Fibroblast of skin of right biceps (primary cell): ENCODE measurements around the gene PIK3CB.
"Not testable (repeated sequence)": the region's sequence is repeated elsewhere in the genome, so short reads cannot be mapped to it uniquely, and the experiment has no call there.

Experiments
- DNase-seq: peaks from one replicate; pipeline ENCODE4 v3.0.0-alpha.2; 2013

PIK3CB gene

GRCh38 chr3:138846262-138846791, 11.6 kb upstream of the PIK3CB start:
- DNase-seq: no peak

GRCh38 chr3:138845771-138846173, 11.0 kb upstream of the PIK3CB start:
- peak; percentile 26 for DNase-seq

GRCh38 chr3:138845181-138845601, 10.5 kb upstream of the PIK3CB start:
- no peak for DNase-seq

- no peak for DNase-seq
Observed at GRCh38 chr3:138842483-138843188, 7.9 kb upstream of the PIK3CB start.

DNA sequence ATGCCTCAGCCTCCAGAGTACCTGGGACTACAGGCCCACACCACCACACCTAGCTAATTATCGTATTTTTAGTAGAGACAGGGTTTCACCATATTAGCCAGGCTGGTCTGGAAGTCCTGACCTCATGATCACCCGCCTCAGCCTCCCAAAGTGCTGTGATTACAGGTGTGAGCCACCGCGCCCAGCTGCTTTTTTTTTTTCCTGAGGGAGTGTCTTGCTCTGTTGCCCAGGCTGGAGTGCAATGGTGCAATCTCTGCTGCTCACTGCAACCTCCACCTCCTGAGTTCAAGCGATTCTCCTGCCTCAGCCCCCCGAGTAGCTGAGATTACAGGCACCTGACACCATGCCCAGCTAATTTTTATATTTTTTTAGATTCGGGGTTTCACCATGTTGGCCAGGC, 3.7 kb upstream of the PIK3CB start:
- not testable (repeated sequence) for DNase-seq

- not testable (repeated sequence) for DNase-seq
Observed at GRCh38 chr3:138835846-138836245, 1.1 kb upstream of the PIK3CB start.

DNA sequence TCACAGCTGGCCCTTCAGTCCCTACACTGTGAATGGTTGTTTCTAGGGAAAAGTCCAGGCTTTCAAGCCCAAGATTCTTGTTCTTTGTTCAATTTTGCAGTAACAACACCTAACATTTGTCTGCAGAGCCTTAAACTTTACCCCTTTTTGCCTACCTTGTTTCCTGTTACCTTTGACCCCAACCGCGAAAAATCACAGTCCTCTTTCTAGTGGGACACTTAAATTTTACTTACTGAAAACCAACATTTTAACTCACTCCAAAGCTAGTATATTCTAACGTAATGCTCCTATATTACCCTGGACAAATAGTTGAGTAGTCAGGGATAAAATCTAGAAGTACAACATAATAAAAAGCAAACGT, 649 bp upstream of the PIK3CB start:
- no peak for DNase-seq

DNA sequence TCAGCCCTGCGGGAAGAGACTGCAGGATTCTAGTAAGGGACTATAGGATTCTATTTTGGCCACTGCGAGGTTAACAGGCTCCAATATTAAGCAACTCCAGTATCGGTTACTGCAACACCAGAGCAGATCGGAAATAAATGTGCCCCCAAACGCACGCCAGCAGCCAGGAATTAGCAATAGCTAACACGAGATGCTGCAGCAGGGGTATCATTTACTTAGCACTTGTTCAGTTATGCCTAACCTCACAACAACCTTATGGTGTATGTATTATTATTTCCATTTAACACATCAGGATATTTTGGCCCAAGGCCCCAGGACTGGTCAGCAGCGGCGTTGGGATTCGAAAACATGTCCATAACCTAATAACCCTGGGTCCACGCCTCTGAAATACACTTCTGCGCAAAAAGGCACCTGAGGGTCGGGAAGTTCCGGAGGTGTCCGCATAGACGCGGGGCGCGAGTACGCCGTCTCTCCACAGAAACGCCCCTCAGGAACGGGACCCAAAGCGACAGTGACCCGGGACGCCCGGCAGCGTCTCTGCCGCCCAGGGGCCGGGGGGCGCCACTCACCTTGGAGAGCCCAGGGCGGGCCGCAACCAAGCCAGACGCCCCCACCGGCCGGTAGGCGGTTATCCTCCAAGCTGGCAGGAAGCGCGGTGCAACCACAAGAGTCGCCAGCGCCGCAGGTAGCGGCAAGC, 681 bp downstream of the PIK3CB start:
- DNase-seq: no peak

GRCh38 chr3:138832473-138833057, 2.2 kb downstream of the PIK3CB start:
- not testable (repeated sequence) for DNase-seq

GRCh38 chr3:138829886-138830510, 4.7 kb downstream of the PIK3CB start:
- no peak for DNase-seq

GRCh38 chr3:138829097-138829496, 5.6 kb downstream of the PIK3CB start:
- no peak for DNase-seq

- no peak for DNase-seq
Observed at GRCh38 chr3:138827222-138827621, 7.5 kb downstream of the PIK3CB start.

GRCh38 chr3:138825336-138825735, 9.4 kb downstream of the PIK3CB start:
- no peak for DNase-seq

DNA sequence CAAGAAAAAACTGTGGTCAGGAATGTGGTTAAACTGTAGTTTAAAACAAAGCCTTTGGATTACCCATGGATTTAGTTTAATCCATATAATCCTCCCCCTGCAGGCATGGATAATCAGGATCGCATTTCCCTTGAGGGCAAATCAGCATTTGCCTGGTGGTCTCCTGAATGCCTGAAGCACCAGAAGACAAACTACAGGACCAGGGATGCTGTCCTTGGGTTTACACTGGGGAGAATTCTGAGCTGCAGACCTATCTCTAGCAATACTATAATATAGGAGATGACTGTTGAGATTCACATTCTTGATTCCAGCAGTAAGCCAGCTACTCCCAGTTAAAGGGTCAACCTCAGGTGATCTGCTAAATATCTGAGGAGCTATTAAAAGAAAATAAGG, 10.6 kb downstream of the PIK3CB start:
- no peak for DNase-seq

DNA sequence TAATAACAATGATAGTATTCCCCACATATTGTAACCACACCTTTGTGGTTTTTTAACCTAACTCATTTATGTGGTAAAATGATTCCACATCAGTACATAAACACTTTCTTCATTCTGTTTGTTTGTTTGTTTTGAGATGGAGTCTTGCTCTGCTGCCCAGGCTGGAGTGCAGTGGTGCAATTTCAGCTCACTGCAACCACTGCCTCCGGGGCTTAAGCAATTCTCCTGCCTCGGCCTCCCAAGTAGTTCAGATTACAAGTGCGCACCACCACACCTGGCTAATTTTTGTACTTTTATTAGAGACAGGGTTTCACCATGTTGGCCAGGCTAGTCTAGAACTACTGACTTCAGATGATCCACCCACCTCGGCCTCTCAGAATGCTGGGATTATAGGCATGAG, 14.3 kb downstream of the PIK3CB start:
- not testable (repeated sequence) for DNase-seq

DNA sequence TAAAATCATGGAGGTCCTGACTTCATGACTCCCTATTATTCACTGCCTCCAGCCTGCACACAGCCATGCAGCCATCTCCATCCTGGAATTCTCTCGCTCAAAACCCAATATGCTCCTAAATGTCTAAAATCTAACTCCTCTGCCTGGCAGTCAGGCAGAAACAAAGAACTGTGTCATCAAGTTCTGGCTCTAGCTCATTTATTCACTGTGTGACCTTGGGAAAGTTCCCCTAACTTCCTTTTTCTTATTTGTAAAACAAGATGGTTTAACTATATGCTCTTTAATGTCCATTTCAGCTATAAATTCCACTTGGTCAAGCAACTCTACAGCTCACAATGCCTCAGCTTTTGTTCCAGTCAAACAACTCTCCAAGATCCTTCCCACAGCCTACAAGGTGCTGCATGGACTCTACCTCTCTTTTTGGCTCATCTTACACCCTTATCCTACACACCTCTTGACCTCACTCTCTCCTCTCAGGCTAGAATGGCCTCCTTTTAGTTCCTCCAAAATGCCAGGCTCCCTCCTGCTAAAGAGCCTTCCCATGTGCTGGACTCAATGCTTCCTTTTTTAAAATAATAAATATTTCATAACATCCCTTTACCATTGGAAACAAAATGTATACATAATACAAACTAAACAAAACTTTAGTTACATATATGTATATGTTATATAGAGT, 16.4 kb downstream of the PIK3CB start:
- no peak for DNase-seq

GRCh38 chr3:138817695-138818094, 17.0 kb downstream of the PIK3CB start:
- DNase-seq: no peak

- DNase-seq: peak; percentile 26
Observed at GRCh38 chr3:138812806-138813205, 21.9 kb downstream of the PIK3CB start.

GRCh38 chr3:138809500-138810256, 25.1 kb downstream of the PIK3CB start:
- no peak for DNase-seq

DNA sequence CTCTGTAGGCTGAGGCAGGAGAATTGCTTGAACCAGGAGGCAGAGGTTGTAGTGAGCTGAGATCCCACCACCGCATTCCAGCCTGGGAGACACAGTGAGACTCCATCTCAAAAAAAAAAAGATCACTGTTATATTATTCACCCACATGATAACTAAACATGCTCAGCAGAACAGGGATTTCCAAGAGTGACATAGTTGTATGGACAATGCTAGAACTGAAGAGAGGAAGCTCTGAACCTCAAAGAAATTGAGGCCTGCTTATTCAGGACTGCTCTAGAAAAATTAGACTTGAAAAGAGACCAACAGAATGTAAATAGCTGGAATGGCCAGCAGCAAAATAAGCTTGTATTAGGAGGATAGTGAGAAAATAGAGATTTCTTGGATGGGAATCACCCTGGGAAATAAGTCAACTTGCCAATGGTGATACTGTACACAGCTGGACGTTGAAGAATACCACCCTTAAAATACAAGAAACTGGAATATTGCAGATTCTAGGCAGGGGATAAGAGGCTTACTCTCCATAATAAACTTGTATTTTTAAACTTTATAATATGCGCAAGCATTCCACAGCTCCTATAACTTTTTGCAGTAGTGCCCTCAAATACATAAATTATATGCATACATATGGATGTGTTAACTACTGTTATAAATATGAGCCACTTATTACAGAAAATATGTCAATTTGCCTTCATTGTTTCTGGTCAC, 28.2 kb downstream of the PIK3CB start:
- no peak for DNase-seq

GRCh38 chr3:138803006-138803653, 31.6 kb downstream of the PIK3CB start:
- no peak for DNase-seq
